HCT116 (cell line): Measurements from ENCODE around the gene EPHA8. TPM values are rescaled to one million over a fixed set of nuclear protein-coding genes. Genes with fewer than 3 reads are reported as not detected.

ENCODE experiments used
- ATAC-seq: fragments of 200-7000 bp; cut with Tn5 transposase; 2 replicates; pipeline ENCODE4 v1.9.1; 2020; ENCODE audit warnings: mild to moderate bottlenecking, moderate library complexity
- BruUV-seq: library from RNA; stranded (reverse); fragments of 400-500 nt; replicated peaks from 2 replicates; lab custom pipeline; 2021; lab: Mats Ljungman, UMichigan
- CTCF ChIA-PET: fragments of 300-600 bp; sonication (Branson Sonifier 250); formaldehyde crosslinking; loops from one replicate; lab custom pipeline; 2021; ENCODE audit warnings: antibody characterized with exemption; lab: Charles Lee
- POLR2A ChIA-PET: fragments of 300-600, 350-600 bp; sonication (Branson Sonifier 250); formaldehyde crosslinking; loops from one replicate; lab custom pipeline; 2021; ENCODE audit warnings: antibody characterized with exemption; lab: Charles Lee
- RAD21 ChIA-PET, 2 experiments: fragments of 300-600 bp; sonication (Branson Sonifier 250); formaldehyde crosslinking; loops; one replicate each; lab custom pipeline; 2023; ENCODE audit warnings: low total read pairs in 2 of 2; ENCODE audit not compliant: uncharacterized antibody in 2 of 2, unreplicated experiment in 2 of 2, low non-redundant PET in 1 of 2; lab: Charles Lee
- DNase-seq: peaks from one replicate; pipeline ENCODE4 v3.0.0-alpha.2; 2010; ENCODE audit warnings: low read depth, low spot score
- H2AFZ ChIP-seq: fragments of 200-600 bp; shearing (Covaris generic), sonication (generic); 2 replicates; pipeline ENCODE4 v1.6.1; 2017; ENCODE audit warnings: low read depth, mixed run types, mixed read lengths, antibody characterized with exemption, low read length; ENCODE audit not compliant: poor library complexity, severe bottlenecking
- H3K27ac ChIP-seq: 2 replicates; pipeline ENCODE4 v1.5.1; 2012; ENCODE audit warnings: low read depth, low read length
- H3K27me3 ChIP-seq: fragments of 200-600 bp; sonication (generic); 2 replicates; pipeline ENCODE4 v1.6.1; 2016; ENCODE audit warnings: mixed run types, low read length, mixed read lengths; ENCODE audit not compliant: insufficient read depth
- H3K36me3 ChIP-seq, 2 experiments: fragments of 200-500 bp in 1 of 2; fragments of 200-600 bp in 1 of 2; sonication (Bioruptor generic) in 1 of 2; sonication (generic) in 1 of 2; 2 replicates each; pipeline versions ENCODE4 v1.5.1 to v1.6.1; 2014 to 2016; ENCODE audit warnings: low read length in 2 of 2, inconsistent platforms in 1 of 2, mixed read lengths in 1 of 2, mixed run types in 1 of 2; ENCODE audit not compliant: insufficient read depth in 2 of 2, control insufficient read depth in 1 of 2
- H3K4me1 ChIP-seq, 2 experiments: fragments of 200-600 bp in 1 of 2; sonication (generic) in 1 of 2; 2 replicates each; pipeline versions ENCODE4 v1.5.1 to v1.6.1; 2012 to 2017; ENCODE audit warnings: low read length in 2 of 2, inconsistent platforms in 1 of 2, mild to moderate bottlenecking in 1 of 2, mixed read lengths in 1 of 2, mixed run types in 1 of 2, moderate library complexity in 1 of 2; ENCODE audit not compliant: insufficient read depth in 2 of 2, control insufficient read depth in 1 of 2
- H3K4me2 ChIP-seq: fragments of 200-600 bp; sonication (generic); 2 replicates; pipeline ENCODE4 v1.6.1; 2017; ENCODE audit warnings: mixed run types, low read length, mixed read lengths
- H3K4me3 ChIP-seq, 2 experiments: fragments of 200-600 bp in 1 of 2; sonication (generic) in 1 of 2; replicated peaks in 1 of 2; 2 replicates each; pipeline ENCODE4 v1.5.1; 2011 to 2016; ENCODE audit warnings: low read length in 2 of 2, control low read depth in 1 of 2, low read depth in 1 of 2, mild to moderate bottlenecking in 1 of 2, mixed read lengths in 1 of 2, mixed run types in 1 of 2
- H3K79me2 ChIP-seq: fragments of 200-600 bp; sonication (generic); 2 replicates; pipeline ENCODE4 v1.6.1; 2017; ENCODE audit warnings: mild to moderate bottlenecking, mixed run types, low read length, moderate library complexity, mixed read lengths; ENCODE audit not compliant: insufficient read depth
- H3K9ac ChIP-seq: fragments of 200-600 bp; sonication (generic); 2 replicates; pipeline ENCODE4 v1.6.1; 2016; ENCODE audit warnings: low read length, mixed read lengths
- H3K9me2 ChIP-seq: fragments of 200-600 bp; sonication (generic), shearing (Covaris generic); 2 replicates; pipeline ENCODE4 v1.6.1; 2017; ENCODE audit warnings: mixed run types, mild to moderate bottlenecking, moderate library complexity; ENCODE audit not compliant: insufficient read depth
- H3K9me3 ChIP-seq, 2 experiments: fragments of 200-500 bp in 1 of 2; fragments of 200-600 bp in 1 of 2; sonication (Bioruptor generic) in 1 of 2; sonication (generic) in 1 of 2; 2 replicates each; pipeline ENCODE4 v1.6.1; 2014 to 2017; ENCODE audit warnings: low read length in 2 of 2, mixed read lengths in 2 of 2, inconsistent platforms in 1 of 2, low read depth in 1 of 2, mild to moderate bottlenecking in 1 of 2, mixed run types in 1 of 2, moderate library complexity in 1 of 2; ENCODE audit not compliant: control insufficient read depth in 1 of 2, insufficient read depth in 1 of 2
- H4K20me1 ChIP-seq: fragments of 200-600 bp; sonication (generic), shearing (Covaris generic); 2 replicates; pipeline ENCODE4 v1.6.1; 2017; ENCODE audit warnings: mixed run types, mild to moderate bottlenecking, moderate library complexity; ENCODE audit not compliant: insufficient read depth
- EZH2 ChIP-seq: fragments of 200-600 bp; sonication (generic); IDR thresholded peaks from 2 replicates; pipeline ENCODE4 v1.6.1; 2017; ENCODE audit warnings: antibody characterized with exemption, mixed run types
- FOSL1 ChIP-seq: IDR thresholded peaks from 2 replicates; pipeline ENCODE4 v1.6.1; 2012; ENCODE audit warnings: low read depth
- POLR2AphosphoS5 ChIP-seq: IDR thresholded peaks from 2 replicates; pipeline ENCODE4 v1.6.1; 2011; ENCODE audit warnings: mild to moderate bottlenecking, low read depth, low read length, moderate library complexity
- REST ChIP-seq: IDR thresholded peaks from 2 replicates; pipeline ENCODE4 v1.6.1; 2012; ENCODE audit warnings: low read depth
- TCF7L2 ChIP-seq: IDR thresholded peaks from 2 replicates; pipeline ENCODE4 v1.7.0; 2011; ENCODE audit warnings: borderline replicate concordance, inconsistent platforms; ENCODE audit not compliant: insufficient read depth, insufficient read length; ENCODE audit errors: extremely low read depth
- YY1 ChIP-seq: IDR thresholded peaks from 2 replicates; pipeline ENCODE4 v1.6.1; 2011; ENCODE audit warnings: low read length, low read depth, moderate library complexity, mild to moderate bottlenecking; ENCODE audit not compliant: insufficient replicate concordance; ENCODE audit errors: extremely low read depth
- ZFX ChIP-seq: fragments of 450-650 bp; IDR thresholded peaks from 2 replicates; pipeline ENCODE4 v1.6.1; 2017
- intact Hi-C: fragments of 100-400 bp; cut with micrococcal nuclease; formaldehyde crosslinking; loops from 2 replicates; pipeline ENCODE4 v1.10.0; 2022
- total RNA-seq: library from RNA; stranded (reverse); gene quantifications from one replicate; pipeline ENCODE4 v1.2.1, GENCODE V29; 2021; ENCODE audit not compliant: unreplicated experiment

The EPHA8 gene
- total RNA-seq, 1 experiment from 2014 or later = 0.30 TPM

GRCh38 chr1:22613572-22613918 lies 50.3 kb downstream of the EPHA8 start (continued):
- TF ChIP-seq REST (no peak), TCF7L2 (no peak), YY1 (no peak), ZFX (no peak), POLR2AphosphoS5 (no peak), EZH2 (no peak), FOSL1 (no peak)
- TF ChIP-seq, all 23 proteins: peak for 0

- intact Hi-C loops = no loop called here
- Histone ChIP-seq H2AFZ (no peak overlapping the region), H3K4me2 (no peak overlapping the region), H3K27ac (no peak overlapping the region), H3K4me3 (no peak overlapping the region), H3K9ac (no peak overlapping the region), H3K4me1 (no peaks in the 10 kb centered on the region), H3K36me3 (no peaks in the 10 kb centered on the region), H3K9me2 (no peaks in the 10 kb centered on the region), H3K27me3 (peaks cover 84% of the 10 kb centered on the region), H4K20me1 (no peaks in the 10 kb centered on the region), H3K79me2 (no peaks in the 10 kb centered on the region), H3K9me3 (no peaks in the 10 kb centered on the region)
- POLR2A ChIA-PET = interaction anchor here (1.3 kb wide), 1 partner anchor 24 kb away, joined by 3 read pairs; no protein-coding TSS in a partner anchor
- BruUV-seq = no TSS peak
- no peak for TF ChIP-seq YY1
- RAD21 ChIA-PET = no interaction called here
- CTCF ChIA-PET = no interaction called here
- no peak for ATAC-seq
- DNase-seq = no peak
Observed at GRCh38 chr1:22613951-22614350, 50.7 kb downstream of the EPHA8 start.
